NB4 (cell line): ENCODE data around the gene SH2D4B.

Experiments
- MAX ChIP-seq: IDR thresholded peaks from 2 replicates; pipeline ENCODE4 v1.6.1; 2011; ENCODE audit warnings: low read depth, low read length
- MYC ChIP-seq: IDR thresholded peaks from 2 replicates; pipeline ENCODE4 v1.6.1; 2011; ENCODE audit warnings: low read depth, low read length
- POLR2A ChIP-seq: IDR thresholded peaks from 2 replicates; pipeline ENCODE4 v1.6.1; 2011; ENCODE audit warnings: mild to moderate bottlenecking; ENCODE audit not compliant: insufficient read length; ENCODE audit errors: extremely low read depth
- TF ChIP-seq, protein P1 (sequence below): IDR thresholded peaks from one replicate; pipeline ENCODE4 v1.5.1; 2012; ENCODE audit warnings: low read depth, low read length

GRCh38 chr10:80537086-80537735 lies 491 bp upstream of the SH2D4B start:
- TF ChIP-seq POLR2A, result no peak
- TF ChIP-seq, protein P1, sequence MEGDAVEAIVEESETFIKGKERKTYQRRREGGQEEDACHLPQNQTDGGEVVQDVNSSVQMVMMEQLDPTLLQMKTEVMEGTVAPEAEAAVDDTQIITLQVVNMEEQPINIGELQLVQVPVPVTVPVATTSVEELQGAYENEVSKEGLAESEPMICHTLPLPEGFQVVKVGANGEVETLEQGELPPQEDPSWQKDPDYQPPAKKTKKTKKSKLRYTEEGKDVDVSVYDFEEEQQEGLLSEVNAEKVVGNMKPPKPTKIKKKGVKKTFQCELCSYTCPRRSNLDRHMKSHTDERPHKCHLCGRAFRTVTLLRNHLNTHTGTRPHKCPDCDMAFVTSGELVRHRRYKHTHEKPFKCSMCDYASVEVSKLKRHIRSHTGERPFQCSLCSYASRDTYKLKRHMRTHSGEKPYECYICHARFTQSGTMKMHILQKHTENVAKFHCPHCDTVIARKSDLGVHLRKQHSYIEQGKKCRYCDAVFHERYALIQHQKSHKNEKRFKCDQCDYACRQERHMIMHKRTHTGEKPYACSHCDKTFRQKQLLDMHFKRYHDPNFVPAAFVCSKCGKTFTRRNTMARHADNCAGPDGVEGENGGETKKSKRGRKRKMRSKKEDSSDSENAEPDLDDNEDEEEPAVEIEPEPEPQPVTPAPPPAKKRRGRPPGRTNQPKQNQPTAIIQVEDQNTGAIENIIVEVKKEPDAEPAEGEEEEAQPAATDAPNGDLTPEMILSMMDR, result no peak
- TF ChIP-seq MYC, result no peak
- TF ChIP-seq MAX, result no peak
